Measurements from ENCODE around the gene SHB. TPM values are rescaled to one million over a fixed set of nuclear protein-coding genes. Genes with fewer than 3 reads are reported as not detected.

Gene SHB
- total and polyA plus RNA-seq, 2 of the 8 experiments (the other 6 are each of a cell fraction or from before 2014, with no cell fraction given), result 4.1 to 12.6 TPM

DNA sequence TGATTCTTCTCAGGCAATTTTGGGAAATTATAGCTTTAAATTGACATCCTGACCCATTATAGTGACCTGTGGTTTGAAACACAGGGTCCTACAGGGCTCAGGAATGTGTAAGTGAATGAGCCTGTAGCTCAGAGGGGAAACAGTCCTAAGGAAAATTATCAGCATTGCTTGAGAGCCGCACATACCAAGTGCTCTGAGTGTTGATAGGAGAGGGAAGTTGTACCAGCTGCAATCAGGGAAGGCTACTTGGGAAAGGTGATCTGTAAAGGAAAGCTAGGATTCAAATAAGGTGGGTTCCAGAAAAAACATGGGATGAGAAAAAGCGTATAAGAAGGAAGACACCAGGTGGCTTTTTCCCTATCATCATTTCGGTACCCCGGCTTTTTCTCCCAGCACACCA lies 160.7 kb downstream of the SHB start:
- no peak overlapping the region for H4K5ac ChIP-seq (ENCODE audit: insufficient read length, low read depth, low read length)
- no peak overlapping the region for H2BK120ac ChIP-seq (replicated peaks; ENCODE audit: low read depth, low read length)
- POLR2A ChIA-PET (ENCODE audit: partially characterized antibody), result no interaction called here
- no peak for DNase-seq (ENCODE audit: low read depth in 1 of 2, low spot score in 2 of 2)
- no peaks in the 10 kb centered on the region for H3K79me1 ChIP-seq (ENCODE audit: low read depth, low read length)
- H3K23me2 ChIP-seq (ENCODE audit: low read depth, low read length), result peaks cover 2% of the 10 kb centered on the region
- H3K4me1 ChIP-seq (replicated peaks in 1 of 4; ENCODE audit: control insufficient read depth in 3 of 4, insufficient read depth in 4 of 4, low read length in 3 of 4), result peaks cover 0 to 6% (median 4%) of the 10 kb centered on the region in 4 experiments; a peak in 3 of 7 replicates
- no peak overlapping the region for H4K8ac ChIP-seq (ENCODE audit: extremely low read depth, insufficient read depth, low read length)
- H2AK5ac ChIP-seq (ENCODE audit: low read depth, low read length), result no peak overlapping the region
- WGBS, 2 experiments (ENCODE audit: extremely low coverage in 1 of 2, insufficient coverage in 1 of 2, insufficient read length in 1 of 2, insufficient replicate concordance in 2 of 2, low coverage in 1 of 2, low lambda C conversion rate in 2 of 2, missing lambda C conversion rate in 1 of 2), result 67% methylated on average over 4 of the region's 4 CpGs; no CpG with 5 or more reads in 1 of the 2 experiments
- H2AFZ ChIP-seq (ENCODE audit: low read length), result no peak overlapping the region
- no peak overlapping the region for H2BK5ac ChIP-seq (ENCODE audit: low read depth, low read length)
- no peak overlapping the region for H2BK12ac ChIP-seq (ENCODE audit: low read depth, low read length)
- no peak overlapping the region for H3K18ac ChIP-seq (ENCODE audit: extremely low read depth, low read length)
- no peaks in the 10 kb centered on the region for H3K79me2 ChIP-seq (ENCODE audit: control insufficient read depth in 1 of 2, insufficient read depth in 2 of 2, low read length in 2 of 2)
- H3K9ac ChIP-seq (replicated peaks in 1 of 4; ENCODE audit: extremely low read depth in 1 of 4, low read depth in 3 of 4, low read length in 3 of 4), result no peak overlapping the region
- H3K4ac ChIP-seq (replicated peaks; ENCODE audit: insufficient read length, low read depth, low read length), result no peak overlapping the region
- H4K20me1 ChIP-seq (replicated peaks in 1 of 2; ENCODE audit: control insufficient read depth in 1 of 2, insufficient read depth in 2 of 2, low read length in 2 of 2), result peaks cover 0 to 2% of the 10 kb centered on the region in 2 experiments
- no peak for FAIRE-seq
- H3K23ac ChIP-seq (ENCODE audit: insufficient read length), result no peak overlapping the region
- no peak overlapping the region for H3K14ac ChIP-seq (ENCODE audit: insufficient read length)
- H4K91ac ChIP-seq (replicated peaks; ENCODE audit: insufficient read length, low read length), result no peak overlapping the region
- H3K27ac ChIP-seq (ENCODE audit: low read depth, low read length), result no peak overlapping the region
- H3K36me3 ChIP-seq (ENCODE audit: control insufficient read depth in 2 of 4, insufficient read depth in 4 of 4, low read length in 3 of 4), result no peaks in the 10 kb centered on the region
- CTCF ChIA-PET (ENCODE audit: partially characterized antibody), result interaction anchor here (0.7 to 2.9 kb wide), 4 partner anchors 10 to 356 kb away, joined by 3 to 10 read pairs (median 5); no protein-coding TSS in a partner anchor
- peaks cover 0 to 3% (median 0%) of the 10 kb centered on the region in 4 experiments; a peak in 3 of 7 replicates for H3K27me3 ChIP-seq (replicated peaks in 1 of 4; ENCODE audit: control insufficient read depth in 3 of 4, extremely low read depth in 1 of 4, insufficient read depth in 3 of 4, low read length in 3 of 4)
- no peak overlapping the region for H2BK15ac ChIP-seq (ENCODE audit: low read length)
- H3K9me3 ChIP-seq (ENCODE audit: insufficient read depth in 2 of 2, low read depth in 1 of 2, low read length in 1 of 2), result no peaks in the 10 kb centered on the region
- H3K56ac ChIP-seq (replicated peaks; ENCODE audit: insufficient read length, low read depth, low read length), result no peak overlapping the region
- no peak for TF ChIP-seq POLR2AphosphoS5 (IDR thresholded peaks at IDR 0.05; ENCODE audit: low read depth, low read length)
- TF ChIP-seq NANOG (IDR thresholded peaks at IDR 0.05; ENCODE audit: insufficient read depth, low read depth, low read length, poor library complexity, severe bottlenecking), result no peak
- no peak overlapping the region for H2BK20ac ChIP-seq (ENCODE audit: low read length)
- no peak overlapping the region for H3K4me2 ChIP-seq (ENCODE audit: insufficient read depth in 1 of 2, low read depth in 2 of 2, low read length in 2 of 2)
- no peak overlapping the region for H3K4me3 ChIP-seq (ENCODE audit: extremely low read depth in 1 of 4, insufficient read depth in 2 of 4, low read depth in 3 of 4, low read length in 4 of 4)
